ENCODE results near the gene GPAT2. TPM values are rescaled to one million over a fixed set of nuclear protein-coding genes. Genes with fewer than 3 reads are reported as not detected.

GPAT2 gene
- total RNA-seq, 1 experiment from 2014 or later = not detected

- POLR2A ChIA-PET = no interaction called here
- intact Hi-C loops (cut with micrococcal nuclease; ENCODE audit: unreplicated experiment) (no loop called here), in situ Hi-C loops (cut with HindIII; ENCODE audit: low pct_unique_long_range_greater_than_20kb, low sequenced_read_pairs) (no loop called here)
- 0 out of 2 replicates have a peak, but pooled peaks cover 6% of the 10 kb centered on the region for H3K27me3 ChIP-seq (ENCODE audit: control insufficient read depth, insufficient read depth, low read length)
- H3K36me3 ChIP-seq (ENCODE audit: control insufficient read depth, insufficient read depth, low read length) = no peaks in the 10 kb centered on the region
- H3K4me1 ChIP-seq (ENCODE audit: control insufficient read depth, insufficient read depth, low read length) = no peaks in the 10 kb centered on the region
- TF ChIP-seq SIN3A (IDR thresholded peaks at IDR 0.05; ENCODE audit: borderline replicate concordance, insufficient read depth, low read depth, low read length) (no peak), TCF7L2 (IDR thresholded peaks at IDR 0.05; ENCODE audit: low read depth, low read length) (no peak), POLR2AphosphoS5 (IDR thresholded peaks at IDR 0.05; ENCODE audit: low read depth, low read length) (no peak)
- TF ChIP-seq, protein P1, sequence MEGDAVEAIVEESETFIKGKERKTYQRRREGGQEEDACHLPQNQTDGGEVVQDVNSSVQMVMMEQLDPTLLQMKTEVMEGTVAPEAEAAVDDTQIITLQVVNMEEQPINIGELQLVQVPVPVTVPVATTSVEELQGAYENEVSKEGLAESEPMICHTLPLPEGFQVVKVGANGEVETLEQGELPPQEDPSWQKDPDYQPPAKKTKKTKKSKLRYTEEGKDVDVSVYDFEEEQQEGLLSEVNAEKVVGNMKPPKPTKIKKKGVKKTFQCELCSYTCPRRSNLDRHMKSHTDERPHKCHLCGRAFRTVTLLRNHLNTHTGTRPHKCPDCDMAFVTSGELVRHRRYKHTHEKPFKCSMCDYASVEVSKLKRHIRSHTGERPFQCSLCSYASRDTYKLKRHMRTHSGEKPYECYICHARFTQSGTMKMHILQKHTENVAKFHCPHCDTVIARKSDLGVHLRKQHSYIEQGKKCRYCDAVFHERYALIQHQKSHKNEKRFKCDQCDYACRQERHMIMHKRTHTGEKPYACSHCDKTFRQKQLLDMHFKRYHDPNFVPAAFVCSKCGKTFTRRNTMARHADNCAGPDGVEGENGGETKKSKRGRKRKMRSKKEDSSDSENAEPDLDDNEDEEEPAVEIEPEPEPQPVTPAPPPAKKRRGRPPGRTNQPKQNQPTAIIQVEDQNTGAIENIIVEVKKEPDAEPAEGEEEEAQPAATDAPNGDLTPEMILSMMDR (IDR thresholded peaks at IDR 0.05) = no peak
- TF ChIP-seq, protein P2, sequence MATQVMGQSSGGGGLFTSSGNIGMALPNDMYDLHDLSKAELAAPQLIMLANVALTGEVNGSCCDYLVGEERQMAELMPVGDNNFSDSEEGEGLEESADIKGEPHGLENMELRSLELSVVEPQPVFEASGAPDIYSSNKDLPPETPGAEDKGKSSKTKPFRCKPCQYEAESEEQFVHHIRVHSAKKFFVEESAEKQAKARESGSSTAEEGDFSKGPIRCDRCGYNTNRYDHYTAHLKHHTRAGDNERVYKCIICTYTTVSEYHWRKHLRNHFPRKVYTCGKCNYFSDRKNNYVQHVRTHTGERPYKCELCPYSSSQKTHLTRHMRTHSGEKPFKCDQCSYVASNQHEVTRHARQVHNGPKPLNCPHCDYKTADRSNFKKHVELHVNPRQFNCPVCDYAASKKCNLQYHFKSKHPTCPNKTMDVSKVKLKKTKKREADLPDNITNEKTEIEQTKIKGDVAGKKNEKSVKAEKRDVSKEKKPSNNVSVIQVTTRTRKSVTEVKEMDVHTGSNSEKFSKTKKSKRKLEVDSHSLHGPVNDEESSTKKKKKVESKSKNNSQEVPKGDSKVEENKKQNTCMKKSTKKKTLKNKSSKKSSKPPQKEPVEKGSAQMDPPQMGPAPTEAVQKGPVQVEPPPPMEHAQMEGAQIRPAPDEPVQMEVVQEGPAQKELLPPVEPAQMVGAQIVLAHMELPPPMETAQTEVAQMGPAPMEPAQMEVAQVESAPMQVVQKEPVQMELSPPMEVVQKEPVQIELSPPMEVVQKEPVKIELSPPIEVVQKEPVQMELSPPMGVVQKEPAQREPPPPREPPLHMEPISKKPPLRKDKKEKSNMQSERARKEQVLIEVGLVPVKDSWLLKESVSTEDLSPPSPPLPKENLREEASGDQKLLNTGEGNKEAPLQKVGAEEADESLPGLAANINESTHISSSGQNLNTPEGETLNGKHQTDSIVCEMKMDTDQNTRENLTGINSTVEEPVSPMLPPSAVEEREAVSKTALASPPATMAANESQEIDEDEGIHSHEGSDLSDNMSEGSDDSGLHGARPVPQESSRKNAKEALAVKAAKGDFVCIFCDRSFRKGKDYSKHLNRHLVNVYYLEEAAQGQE (IDR thresholded peaks at IDR 0.05; ENCODE audit: insufficient read depth in 1 of 2, low read depth in 2 of 2, low read length in 1 of 2) = no peak
- no peak overlapping the region for H3K27ac ChIP-seq (ENCODE audit: low read length)
- DNase-seq (ENCODE audit: low read depth, low spot score) (no peak), ATAC-seq (no peak)
- no TSS peak for BruUV-seq (replicated peaks)
- H3K4me3 ChIP-seq (ENCODE audit: low read depth in 2 of 2, low read length in 2 of 2) = no peak overlapping the region
- CTCF ChIA-PET = no interaction called here
- H3K9me3 ChIP-seq (ENCODE audit: control insufficient read depth, insufficient read depth, low read depth, low read length) = no peaks in the 10 kb centered on the region
Measured at GRCh38 chr2:96083064-96083939, 48.6 kb upstream of the GPAT2 start.

GRCh38 chr2:96082211-96083063, 47.7 kb upstream of the GPAT2 start:
- no peak overlapping the region for H3K27ac ChIP-seq (ENCODE audit: low read length)
- H3K27me3 ChIP-seq (ENCODE audit: control insufficient read depth, insufficient read depth, low read length) = 0 out of 2 replicates have a peak, but pooled peaks cover 6% of the 10 kb centered on the region
- H3K4me3 ChIP-seq (ENCODE audit: low read depth in 2 of 2, low read length in 2 of 2) = no peak overlapping the region
- no peaks in the 10 kb centered on the region for H3K36me3 ChIP-seq (ENCODE audit: control insufficient read depth, insufficient read depth, low read length)
- H3K4me1 ChIP-seq (ENCODE audit: control insufficient read depth, insufficient read depth, low read length) = no peaks in the 10 kb centered on the region
- ATAC-seq = no peak
- ChIA-PET POLR2A (no interaction called here), CTCF (interaction anchor here (0.6 kb wide), 1 partner anchor 243 kb away, joined by 3 read pairs; no protein-coding TSS in a partner anchor)
- H3K9me3 ChIP-seq (ENCODE audit: control insufficient read depth, insufficient read depth, low read depth, low read length) = no peaks in the 10 kb centered on the region
- no peak for DNase-seq (ENCODE audit: low read depth, low spot score)
- TF ChIP-seq SIN3A (IDR thresholded peaks at IDR 0.05; ENCODE audit: borderline replicate concordance, insufficient read depth, low read depth, low read length) (no peak), TCF7L2 (IDR thresholded peaks at IDR 0.05; ENCODE audit: low read depth, low read length) (no peak), POLR2AphosphoS5 (IDR thresholded peaks at IDR 0.05; ENCODE audit: low read depth, low read length) (no peak)
- TF ChIP-seq, protein P2 (IDR thresholded peaks at IDR 0.05; ENCODE audit: insufficient read depth in 1 of 2, low read depth in 2 of 2, low read length in 1 of 2) = no peak
- TF ChIP-seq, protein P1 (IDR thresholded peaks at IDR 0.05) = no peak
- intact Hi-C loops (cut with micrococcal nuclease; ENCODE audit: unreplicated experiment) (no loop called here), in situ Hi-C loops (cut with HindIII; ENCODE audit: low pct_unique_long_range_greater_than_20kb, low sequenced_read_pairs) (no loop called here)
- BruUV-seq (replicated peaks) = no TSS peak

All from Panc1 (cell line).